Esophagus squamous epithelium (tissue), 5 donors: ENCODE measurements around the gene FAM163A. TPM values are rescaled to one million over a fixed set of nuclear protein-coding genes. Genes with fewer than 3 reads are reported as not detected.

Experiments used
- DNase-seq: peaks from one replicate; lab custom pipeline; 2025; lab: John Stamatoyannopoulos, UW
- H3K27ac ChIP-seq, 4 donors: fragments of 200-600 bp; sonication (generic); one replicate each; pipeline ENCODE4 v1.5.1; 2016 to 2019; ENCODE audit warnings: mild to moderate bottlenecking in 1 of 4
- H3K27me3 ChIP-seq, 4 donors: fragments of 200-600 bp; sonication (generic); 1 replicate in 3 of 4; 2 replicates in 1 of 4; pipeline versions ENCODE4 v1.5.1 to v1.6.0; 2017 to 2021; ENCODE audit warnings: antibody characterized with exemption in 1 of 4
- H3K36me3 ChIP-seq, 3 donors: fragments of 200-600 bp; sonication (generic); one replicate each; pipeline ENCODE4 v1.5.1; 2016 to 2019
- H3K4me1 ChIP-seq, 3 donors: fragments of 200-600 bp; sonication (generic); one replicate each; pipeline ENCODE4 v1.5.1; 2017 to 2019
- H3K4me3 ChIP-seq, 4 donors: fragments of 200-600 bp; sonication (generic); 1 replicate in 3 of 4; 2 replicates in 1 of 4; pipeline ENCODE4 v1.5.1; 2016 to 2019; ENCODE audit warnings: mild to moderate bottlenecking in 2 of 4, moderate library complexity in 1 of 4
- H3K9me3 ChIP-seq, 3 donors: fragments of 200-600 bp; sonication (generic); one replicate each; pipeline ENCODE4 v1.5.1; 2016 to 2019
- POLR2A ChIP-seq, 4 donors: fragments of 450-650 bp; IDR thresholded peaks; one replicate each; pipeline ENCODE4 v1.6.1; 2017; ENCODE audit warnings: antibody characterized with exemption in 4 of 4, mild to moderate bottlenecking in 4 of 4, moderate library complexity in 3 of 4
- WGBS, 2 donors: methylation state at CpG; one replicate each; pipeline ENCODE4 v1.1.5; 2018; 5-methylcytosine and 5-hydroxymethylcytosine counted together
- intact Hi-C: fragments of 100-400 bp; cut with DNase I; formaldehyde crosslinking; loops from one replicate; pipeline ENCODE4 v1.15.0; 2022
- total RNA-seq, 4 donors: library from RNA; depleted of rRNA; stranded (reverse); fragments of >200 nt; gene quantifications; one replicate each; pipeline ENCODE4 v1.1.0, GENCODE V29; 2016
- TF ChIP-seq, protein P1 (sequence below), 6 experiments: fragments of 450-650 bp in 4 of 6; fragments of 200-600 bp in 2 of 6; sonication (generic) in 2 of 6; IDR thresholded peaks; one replicate each; pipeline ENCODE4 v1.5.1; 2016 to 2019; ENCODE audit warnings: antibody characterized with exemption in 6 of 6, mild to moderate bottlenecking in 4 of 6, moderate library complexity in 4 of 6
- donor health status: DM: yes; HTN: yes; CAD: no.

Gene FAM163A
- total RNA-seq, 4 donors from 2014 or later: not detected

GRCh38 chr1:179728271-179728670, 14.8 kb upstream of the FAM163A start:
- TF ChIP-seq POLR2A (IDR thresholded peaks at IDR 0.05): no peak
- TF ChIP-seq, protein P1, sequence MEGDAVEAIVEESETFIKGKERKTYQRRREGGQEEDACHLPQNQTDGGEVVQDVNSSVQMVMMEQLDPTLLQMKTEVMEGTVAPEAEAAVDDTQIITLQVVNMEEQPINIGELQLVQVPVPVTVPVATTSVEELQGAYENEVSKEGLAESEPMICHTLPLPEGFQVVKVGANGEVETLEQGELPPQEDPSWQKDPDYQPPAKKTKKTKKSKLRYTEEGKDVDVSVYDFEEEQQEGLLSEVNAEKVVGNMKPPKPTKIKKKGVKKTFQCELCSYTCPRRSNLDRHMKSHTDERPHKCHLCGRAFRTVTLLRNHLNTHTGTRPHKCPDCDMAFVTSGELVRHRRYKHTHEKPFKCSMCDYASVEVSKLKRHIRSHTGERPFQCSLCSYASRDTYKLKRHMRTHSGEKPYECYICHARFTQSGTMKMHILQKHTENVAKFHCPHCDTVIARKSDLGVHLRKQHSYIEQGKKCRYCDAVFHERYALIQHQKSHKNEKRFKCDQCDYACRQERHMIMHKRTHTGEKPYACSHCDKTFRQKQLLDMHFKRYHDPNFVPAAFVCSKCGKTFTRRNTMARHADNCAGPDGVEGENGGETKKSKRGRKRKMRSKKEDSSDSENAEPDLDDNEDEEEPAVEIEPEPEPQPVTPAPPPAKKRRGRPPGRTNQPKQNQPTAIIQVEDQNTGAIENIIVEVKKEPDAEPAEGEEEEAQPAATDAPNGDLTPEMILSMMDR (IDR thresholded peaks at IDR 0.05): no peak
- WGBS, 2 donors: 44 to 53% methylated on average over 2 of the region's 2 CpGs

GRCh38 chr1:179729881-179730280, 13.2 kb upstream of the FAM163A start:
- intact Hi-C loops: no loop called here
- TF ChIP-seq POLR2A (IDR thresholded peaks at IDR 0.05): no peak
- TF ChIP-seq, protein P1 (IDR thresholded peaks at IDR 0.05): no peak
- 70 to 76% methylated on average over 4 of the region's 4 CpGs for WGBS, 2 donors
- no peak overlapping the region for H3K27ac ChIP-seq
- no peaks in the 10 kb centered on the region for H3K9me3 ChIP-seq
- H3K36me3 ChIP-seq: no peaks in the 10 kb centered on the region
- peaks cover 0 to 12% (median 0%) of the 10 kb centered on the region in 4 donors for H3K27me3 ChIP-seq
- DNase-seq: no peak
- no peaks in the 10 kb centered on the region for H3K4me1 ChIP-seq
- H3K4me3 ChIP-seq: no peak overlapping the region

More at GRCh38 chr1:179728271-179728670, 14.8 kb upstream of the FAM163A start:
- Histone ChIP-seq H3K4me3 (no peak overlapping the region), H3K27me3 (peaks cover 0 to 12% (median 0%) of the 10 kb centered on the region in 4 donors), H3K36me3 (no peaks in the 10 kb centered on the region), H3K4me1 (no peaks in the 10 kb centered on the region), H3K27ac (no peak overlapping the region), H3K9me3 (no peaks in the 10 kb centered on the region)
- intact Hi-C loops: no loop called here
- no peak for DNase-seq

GRCh38 chr1:179731643-179732042, 11.4 kb upstream of the FAM163A start:
- Histone ChIP-seq H3K9me3 (no peaks in the 10 kb centered on the region), H3K36me3 (no peaks in the 10 kb centered on the region), H3K27ac (no peak overlapping the region), H3K4me3 (no peak overlapping the region), H3K27me3 (peaks cover 0 to 20% (median 0%) of the 10 kb centered on the region in 4 donors), H3K4me1 (no peaks in the 10 kb centered on the region)
- 71% methylated on average over 4 of the region's 4 CpGs for whole genome bisulfite sequencing, 2 donors
- intact Hi-C loops: no loop called here
- TF ChIP-seq POLR2A (IDR thresholded peaks at IDR 0.05): no peak
- DNase-seq: no peak

DNA sequence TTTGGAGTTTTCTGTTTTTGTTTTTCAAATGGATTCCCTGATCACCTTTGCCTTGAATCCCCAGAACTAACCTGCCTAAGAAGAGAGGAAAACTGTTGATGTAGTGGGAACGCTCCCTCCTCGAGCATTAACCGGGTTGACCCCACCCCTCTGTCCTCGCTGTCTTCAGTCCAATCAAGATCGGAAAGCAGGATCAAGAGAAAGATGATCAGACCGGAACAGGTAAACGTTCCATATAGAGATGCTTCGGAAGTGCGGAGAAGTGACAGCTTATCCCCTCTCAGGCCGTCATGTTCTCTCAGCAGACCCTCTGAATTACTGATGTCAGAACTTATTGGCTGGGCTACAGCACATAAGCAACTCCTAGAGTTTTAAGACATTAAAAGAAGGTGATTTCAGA, 800 bp upstream of the FAM163A start:
- Histone ChIP-seq H3K4me1 (peaks cover 9 to 24% (median 16%) of the 10 kb centered on the region in 3 donors), H3K27me3 (peaks cover 10 to 90% (median 17%) of the 10 kb centered on the region in 4 donors), H3K36me3 (no peaks in the 10 kb centered on the region), H3K4me3 (peak overlapping the region in 1 of 4 donors; percentile 56), H3K27ac (no peak overlapping the region), H3K9me3 (no peaks in the 10 kb centered on the region)
- no peak for TF ChIP-seq POLR2A (IDR thresholded peaks at IDR 0.05)
- TF ChIP-seq, protein P1 (IDR thresholded peaks at IDR 0.05): no peak
- DNase-seq: no peak
- intact Hi-C loops: no loop called here
- WGBS, 2 donors: 21 to 38% methylated on average over 9 to 10 of the region's 10 CpGs

DNA sequence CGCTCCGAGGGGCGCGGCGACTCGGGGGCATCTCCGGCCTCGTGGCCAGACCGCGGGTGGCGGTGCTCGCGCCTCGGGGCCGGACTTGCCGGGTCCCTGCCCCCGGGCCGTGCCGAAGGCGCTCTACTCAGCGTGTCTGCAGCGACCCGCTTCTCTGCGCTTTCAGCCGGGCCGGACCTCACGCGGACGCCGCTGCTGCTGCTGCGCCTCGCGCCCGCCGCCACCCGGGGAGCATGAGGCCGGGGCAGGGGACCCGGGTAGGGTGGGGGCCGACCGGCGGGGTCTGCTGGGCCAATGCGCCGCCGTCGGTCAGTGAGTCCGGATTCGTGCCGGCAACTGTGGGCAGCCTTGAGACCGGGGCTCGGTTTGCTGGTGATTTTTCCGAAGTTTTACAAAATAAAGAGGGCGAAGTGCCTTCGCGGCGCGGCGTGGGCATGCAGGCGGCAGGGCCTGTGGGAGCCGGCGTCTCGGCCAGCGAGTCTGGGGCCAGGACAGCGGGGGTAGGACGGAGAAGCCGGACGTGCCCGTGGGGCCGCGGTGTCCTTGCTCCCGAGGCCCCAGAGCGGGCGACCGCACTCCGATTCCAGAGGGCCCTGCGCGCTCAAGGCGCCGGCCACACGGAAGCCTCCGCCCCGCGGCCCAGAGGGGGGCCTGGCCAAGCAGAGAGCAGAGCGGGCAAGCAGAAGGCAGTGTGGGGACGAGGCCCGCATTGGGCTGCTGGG, 749 bp downstream of the FAM163A start:
- intact Hi-C loops: no loop called here
- H3K4me3 ChIP-seq: peak overlapping the region; percentile 7 to 56 (median 28)
- DNase-seq: no peak
- WGBS, 2 donors: 3 to 10% methylated on average over 2 to 8 of the region's 85 CpGs
- no peak overlapping the region for H3K27ac ChIP-seq
- H3K27me3 ChIP-seq: peaks cover 10 to 97% (median 17%) of the 10 kb centered on the region in 4 donors
- peaks cover 9 to 24% (median 16%) of the 10 kb centered on the region in 3 donors for H3K4me1 ChIP-seq
- H3K9me3 ChIP-seq: no peaks in the 10 kb centered on the region
- TF ChIP-seq, protein P1 (IDR thresholded peaks at IDR 0.05): no peak
- no peak for TF ChIP-seq POLR2A (IDR thresholded peaks at IDR 0.05)
- no peaks in the 10 kb centered on the region for H3K36me3 ChIP-seq
